ENCODE data around the gene MFRP. TPM values are rescaled to one million over a fixed set of nuclear protein-coding genes. Genes with fewer than 3 reads are reported as not detected.

MFRP gene
- total and polyA plus RNA-seq, 9 of the 15 experiments (the other 6 are each of a cell fraction or from before 2014, with no cell fraction given), result not detected

GRCh38 chr11:119339589-119340334 is 6.7 kb downstream of the MFRP start (continued):
- TF ChIP-seq E2F6 (IDR thresholded peaks at IDR 0.05; ENCODE audit: borderline replicate concordance in 1 of 2, extremely low read depth in 1 of 2, insufficient read depth in 1 of 2, insufficient read length in 1 of 2, low read depth in 1 of 2, low read length in 1 of 2, poor library complexity in 1 of 2, severe bottlenecking in 1 of 2), result peak; percentile 89 to 90
- TF ChIP-seq FIP1L1 (IDR thresholded peaks at IDR 0.05; ENCODE audit: low read depth, low read length, poor library complexity, severe bottlenecking), result peak; percentile 96
- peak; percentile 98 for TF ChIP-seq ZBTB33 (CRISPR knock-in tag; IDR thresholded peaks at IDR 0.05)
- TF ChIP-seq TBP (optimal IDR thresholded peaks at IDR 0.05; ENCODE audit: low read depth, low read length), result peak; percentile 33
- TF ChIP-seq ZNF639 (CRISPR knock-in tag; conservative IDR thresholded peaks at IDR 0.05 in 1 of 2, IDR thresholded peaks at IDR 0.05 in 1 of 2), result peak in 1 of 2 experiments; percentile 81; a peak in 1 of 4 replicates
- TF ChIP-seq L3MBTL2 (IDR thresholded peaks at IDR 0.05), result peak; percentile 98
- peak; percentile 63; the same call in 1 of the 2 replicates for TF ChIP-seq ESRRA (IDR thresholded peaks at IDR 0.05; ENCODE audit: borderline replicate concordance, low read depth)
- peak; percentile 41; the same call in 1 of the 2 replicates for TF ChIP-seq CHD2 (IDR thresholded peaks at IDR 0.05; ENCODE audit: low read depth, low read length)
- TF ChIP-seq YBX1 (IDR thresholded peaks at IDR 0.05), result no peak
- TF ChIP-seq PPARD (CRISPR knock-in tag; IDR thresholded peaks at IDR 0.05), result no peak
- peak; percentile 68 for TF ChIP-seq RBFOX2 (IDR thresholded peaks at IDR 0.05; ENCODE audit: low read depth, low read length)
- TF ChIP-seq KDM2B (CRISPR knock-in tag; IDR thresholded peaks at IDR 0.05), result peak; percentile 75; the same call in 1 of the 2 replicates
- TF ChIP-seq RNF2 (IDR thresholded peaks at IDR 0.05), result peak; percentile 7; the same call in 1 of the 2 replicates
- TF ChIP-seq BMI1 (IDR thresholded peaks at IDR 0.05; ENCODE audit: low read length), result no peak
- TF ChIP-seq TRIM24 (IDR thresholded peaks at IDR 0.05), result peak in 1 of 2 experiments; percentile 44; a peak in 1 of 4 replicates
- no peak for TF ChIP-seq ZNF57 (CRISPR knock-in tag; IDR thresholded peaks at IDR 0.05)
- TF ChIP-seq HMGXB4 (CRISPR knock-in tag; IDR thresholded peaks at IDR 0.05), result peak; percentile 70; the same call in 1 of the 2 replicates
- TF ChIP-seq ESRRB (CRISPR knock-in tag; IDR thresholded peaks at IDR 0.05; ENCODE audit: borderline replicate concordance), result no peak
- TF ChIP-seq RB1 (IDR thresholded peaks at IDR 0.05; ENCODE audit: low read depth), result peak; percentile 95
- no peak for TF ChIP-seq ZBTB34 (CRISPR knock-in tag; IDR thresholded peaks at IDR 0.05)

Measured in K562 (cell line).